HG03457 (cell line): Measurements from ENCODE around the gene ATP2B3.

Source experiments
- ATAC-seq: cut with Tn5 transposase; IDR thresholded peaks from one replicate; pipeline ENCODE4 v1.9.1; 2021; ENCODE audit warnings: moderate number of reproducible peaks; ENCODE audit not compliant: unreplicated experiment

ATP2B3 gene

GRCh38 chrX:153507484-153508178 is 9.8 kb upstream of the ATP2B3 start:
- ATAC-seq, result no peak

GRCh38 chrX:153509592-153509991 is 7.8 kb upstream of the ATP2B3 start:
- ATAC-seq, result no peak

DNA sequence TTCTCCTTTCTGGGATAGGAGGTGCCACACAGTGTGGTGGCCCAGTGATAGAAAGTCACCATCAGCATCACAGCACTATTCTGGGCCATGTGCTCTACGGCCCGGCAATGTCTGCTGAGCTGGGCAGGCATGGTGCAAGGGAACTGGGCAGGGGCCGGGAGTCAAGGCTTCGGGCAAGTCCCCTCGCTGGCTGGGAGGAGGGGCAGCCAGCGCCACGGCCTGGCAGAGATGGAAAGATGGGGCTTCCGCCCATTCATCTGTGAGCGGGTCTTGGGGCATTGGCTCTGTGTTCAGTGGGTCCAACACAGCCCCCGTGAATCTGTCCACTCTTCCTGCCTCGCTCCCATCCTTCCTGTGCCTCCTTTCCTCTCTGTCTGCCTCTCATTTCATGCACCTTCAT is 7.1 kb upstream of the ATP2B3 start:
- ATAC-seq, result no peak

- ATAC-seq, result no peak
Observed at GRCh38 chrX:153511784-153512500, 5.5 kb upstream of the ATP2B3 start.

GRCh38 chrX:153512501-153512893 is 4.9 kb upstream of the ATP2B3 start:
- no peak for ATAC-seq

DNA sequence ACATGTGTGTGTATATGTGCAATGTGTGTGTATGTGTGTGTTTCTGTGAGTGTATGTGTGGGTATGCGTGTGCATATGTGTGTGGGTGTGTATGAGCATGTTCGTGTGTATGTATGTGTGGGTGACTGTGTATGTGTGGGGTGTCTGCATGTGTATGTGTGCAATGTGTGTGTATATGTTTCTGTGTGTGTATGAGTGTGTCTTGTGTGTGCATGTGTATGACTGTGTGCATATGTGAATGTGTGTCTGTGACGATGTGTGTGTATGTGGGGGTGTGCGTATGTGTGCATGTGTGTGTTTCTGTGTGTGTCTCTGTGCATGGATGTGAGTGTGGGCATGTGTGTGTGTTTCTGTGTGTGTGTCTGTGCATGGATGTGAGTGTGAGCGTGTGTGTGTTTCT is 4.2 kb upstream of the ATP2B3 start:
- ATAC-seq, result no peak

GRCh38 chrX:153514259-153514658 is 3.2 kb upstream of the ATP2B3 start:
- no peak for ATAC-seq

GRCh38 chrX:153515435-153515834 is 2.0 kb upstream of the ATP2B3 start:
- no peak for ATAC-seq

- no peak for ATAC-seq
Observed at GRCh38 chrX:153516073-153516472, 1.4 kb upstream of the ATP2B3 start.

- no peak for ATAC-seq
Observed at GRCh38 chrX:153517946-153518834, 748 bp downstream of the ATP2B3 start.

GRCh38 chrX:153519569-153520286 is 2.3 kb downstream of the ATP2B3 start:
- no peak for ATAC-seq

DNA sequence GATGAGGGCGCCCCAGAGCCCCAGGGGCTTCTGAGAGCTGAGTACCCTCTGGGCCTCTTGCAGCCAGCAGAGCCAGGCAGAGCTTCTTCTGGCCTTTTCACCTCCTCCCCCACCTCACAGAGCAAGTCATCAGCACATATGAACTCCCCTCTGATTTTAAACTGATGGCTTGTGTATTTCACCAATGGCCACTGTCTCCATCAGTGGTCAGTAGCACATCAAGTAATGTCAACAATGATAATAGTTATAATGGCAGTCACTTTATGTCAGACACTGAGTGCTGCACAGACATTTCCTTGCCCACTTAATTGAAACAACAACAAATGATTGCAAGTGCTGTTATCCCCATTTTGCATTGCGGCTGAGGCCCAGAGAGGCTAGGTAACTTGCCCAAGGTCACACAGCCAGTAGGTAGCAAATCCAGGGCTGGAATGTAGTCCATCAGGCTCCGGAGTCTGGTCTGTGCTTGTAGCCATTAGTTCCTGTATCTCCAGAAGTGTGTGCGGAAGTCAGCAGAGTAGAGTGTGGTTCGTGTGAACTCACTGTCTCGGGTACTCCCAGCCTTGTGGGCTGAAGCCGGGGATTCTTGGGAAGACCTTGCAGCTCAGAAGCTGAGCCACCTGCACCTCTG is 3.0 kb downstream of the ATP2B3 start:
- no peak for ATAC-seq

- ATAC-seq, result no peak
Observed at GRCh38 chrX:153521034-153521433, 3.6 kb downstream of the ATP2B3 start.

DNA sequence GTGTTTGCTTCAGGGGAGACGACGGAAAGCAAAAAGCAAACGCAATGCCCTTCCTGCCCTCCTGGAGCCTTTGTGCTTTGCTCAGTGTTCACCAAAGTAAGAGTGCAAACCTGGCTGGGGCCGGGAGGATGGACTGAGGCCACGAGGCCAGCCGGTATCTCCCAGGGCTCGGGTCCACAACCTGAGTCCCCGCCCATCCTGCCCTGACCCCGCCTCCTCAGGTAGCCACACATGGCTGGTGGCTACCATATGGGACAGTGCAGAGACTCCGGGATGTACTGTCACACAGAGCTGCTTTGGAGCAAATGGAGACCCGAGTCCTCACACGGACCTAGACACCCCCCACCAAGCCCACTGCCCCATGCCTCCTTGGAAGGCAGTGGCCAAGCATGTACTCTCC is 4.8 kb downstream of the ATP2B3 start:
- ATAC-seq, result no peak

GRCh38 chrX:153523269-153523668 is 5.8 kb downstream of the ATP2B3 start:
- no peak for ATAC-seq

- no peak for ATAC-seq
Observed at GRCh38 chrX:153524234-153524633, 6.8 kb downstream of the ATP2B3 start.

DNA sequence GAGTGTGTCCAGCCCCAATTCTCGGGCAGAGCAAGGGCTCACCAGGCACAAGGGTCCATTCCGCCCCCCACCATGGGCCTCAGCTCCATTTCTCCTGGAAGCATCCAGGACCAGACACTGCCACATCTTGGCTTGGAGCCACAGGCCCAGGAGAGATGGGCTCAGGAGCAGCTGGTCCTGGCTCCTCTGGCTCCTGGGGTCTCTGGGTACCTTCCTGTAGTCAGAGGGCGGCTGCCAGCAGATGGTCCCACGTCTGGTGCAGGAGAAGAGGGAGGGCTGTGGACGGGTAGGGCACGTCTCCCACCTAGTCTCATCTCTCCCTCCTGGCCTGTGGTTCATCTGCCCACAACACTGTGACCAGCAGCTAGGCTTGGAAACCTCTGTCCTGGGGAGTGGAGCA is 8.0 kb downstream of the ATP2B3 start:
- no peak for ATAC-seq

DNA sequence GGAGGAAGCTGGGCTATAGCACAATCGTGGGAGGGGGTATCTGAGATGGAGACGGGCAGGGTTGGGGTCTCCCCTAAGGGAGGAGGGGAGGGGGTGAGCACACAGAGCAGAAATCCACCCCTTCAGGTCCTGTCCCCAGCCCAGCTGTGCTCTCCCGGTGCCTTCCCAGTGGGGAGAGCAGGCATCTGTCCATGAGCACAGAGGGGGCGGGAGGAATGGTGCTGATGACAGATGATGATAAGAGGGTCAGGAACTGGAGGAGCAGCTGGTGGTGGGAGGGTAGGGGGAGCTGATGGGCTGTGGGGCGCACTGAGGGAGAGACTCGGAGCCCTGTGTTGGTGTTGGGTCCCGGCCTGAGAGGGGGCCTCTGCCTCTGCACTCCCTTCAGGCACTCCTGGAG is 8.6 kb downstream of the ATP2B3 start:
- ATAC-seq, result no peak

DNA sequence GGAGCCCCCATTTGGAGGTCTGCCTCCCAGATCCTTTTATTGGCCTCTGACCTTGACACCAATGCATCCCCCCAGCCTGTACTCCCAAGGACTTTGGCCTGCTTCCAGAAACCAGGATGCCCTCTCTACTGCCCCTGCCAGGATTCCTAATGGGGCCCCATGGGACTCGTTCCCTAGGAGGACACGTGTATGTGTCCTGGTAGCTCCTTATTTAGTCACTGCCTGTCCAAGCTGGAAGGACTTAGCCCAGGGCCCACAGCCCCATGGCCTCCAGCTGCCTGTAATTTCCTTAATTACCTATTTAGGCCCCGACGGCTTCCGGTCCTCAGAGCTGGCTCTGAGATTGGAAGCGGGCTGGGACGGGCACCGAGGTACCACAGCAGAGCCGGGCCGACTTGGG is 9.4 kb downstream of the ATP2B3 start:
- no peak for ATAC-seq

- ATAC-seq, result no peak
Observed at GRCh38 chrX:153527208-153527607, 9.8 kb downstream of the ATP2B3 start.
